Liver (tissue), 9 donors: Measurements from ENCODE around the gene VPS35. TPM values are rescaled to one million over a fixed set of nuclear protein-coding genes. Genes with fewer than 3 reads are reported as not detected.

Source experiments
- DNase-seq: peaks from one replicate; pipeline ENCODE4 v3.0.0-alpha.2; 2017; ENCODE audit warnings: low spot score
- H3K27ac ChIP-seq, 2 donors: one replicate each; pipeline ENCODE4 v1.7.0; 2013; ENCODE audit warnings: inconsistent platforms in 2 of 2, low read length in 2 of 2, control low read depth in 1 of 2, low read depth in 1 of 2, mild to moderate bottlenecking in 1 of 2
- H3K27me3 ChIP-seq, 4 donors: one replicate each; pipeline versions ENCODE4 v1.6.1 to v1.7.0; 2013; ENCODE audit warnings: low read length in 3 of 4, inconsistent platforms in 1 of 4, mild to moderate bottlenecking in 1 of 4, moderate library complexity in 1 of 4; ENCODE audit not compliant: control insufficient read depth in 4 of 4, insufficient read depth in 4 of 4
- H3K36me3 ChIP-seq, 4 donors: one replicate each; pipeline versions ENCODE4 v1.6.1 to v1.7.0; 2013; ENCODE audit warnings: low read length in 3 of 4, mild to moderate bottlenecking in 3 of 4, low read depth in 1 of 4, moderate library complexity in 1 of 4; ENCODE audit not compliant: control insufficient read depth in 4 of 4, insufficient read depth in 3 of 4
- H3K4me1 ChIP-seq, 4 donors: one replicate each; pipeline versions ENCODE4 v1.6.1 to v1.7.0; 2013; ENCODE audit warnings: low read length in 3 of 4, mild to moderate bottlenecking in 3 of 4, moderate library complexity in 1 of 4; ENCODE audit not compliant: control insufficient read depth in 4 of 4, insufficient read depth in 4 of 4
- H3K4me3 ChIP-seq, 3 donors: one replicate each; pipeline versions ENCODE4 v1.6.1 to v1.7.0; 2013; ENCODE audit warnings: low read length in 3 of 3, control low read depth in 1 of 3, low read depth in 1 of 3, mild to moderate bottlenecking in 1 of 3
- H3K9ac ChIP-seq, 2 donors: one replicate each; pipeline ENCODE4 v1.7.0; 2013; ENCODE audit warnings: low read length in 2 of 2, mild to moderate bottlenecking in 2 of 2, moderate library complexity in 2 of 2, control low read depth in 1 of 2, low read depth in 1 of 2
- H3K9me3 ChIP-seq, 4 donors: one replicate each; pipeline versions ENCODE4 v1.6.1 to v1.7.0; 2013; ENCODE audit warnings: low read length in 3 of 4; ENCODE audit not compliant: control insufficient read depth in 4 of 4
- EGR1 ChIP-seq, 2 donors: IDR thresholded peaks; 2 replicates each; pipeline ENCODE4 v1.6.1; 2016 to 2018; ENCODE audit warnings: antibody characterized with exemption in 2 of 2, low read depth in 2 of 2
- FOXA1 ChIP-seq: IDR thresholded peaks from 2 replicates; pipeline ENCODE4 v1.6.1; 2016; ENCODE audit warnings: antibody characterized with exemption
- GABPA ChIP-seq, 2 donors: IDR thresholded peaks in 1 of 2; conservative IDR thresholded peaks in 1 of 2; 2 replicates each; pipeline ENCODE4 v1.6.1; 2016; ENCODE audit warnings: antibody characterized with exemption in 2 of 2, mild to moderate bottlenecking in 1 of 2, moderate library complexity in 1 of 2
- HNF4A ChIP-seq, 2 donors: conservative IDR thresholded peaks; 2 replicates each; pipeline ENCODE4 v1.6.1; 2016; ENCODE audit warnings: antibody characterized with exemption in 2 of 2, mild to moderate bottlenecking in 2 of 2
- HNF4G ChIP-seq: IDR thresholded peaks from 2 replicates; pipeline ENCODE4 v1.6.1; 2016; ENCODE audit warnings: antibody characterized with exemption
- NR2F2 ChIP-seq: IDR thresholded peaks from 2 replicates; pipeline ENCODE4 v1.6.1; 2016; ENCODE audit warnings: antibody characterized with exemption
- RAD21 ChIP-seq, 2 donors: IDR thresholded peaks; 2 replicates each; pipeline ENCODE4 v1.6.1; 2016; ENCODE audit warnings: antibody characterized with exemption in 2 of 2, mild to moderate bottlenecking in 2 of 2
- RXRA ChIP-seq, 2 donors: IDR thresholded peaks; 2 replicates each; pipeline ENCODE4 v1.6.1; 2017 to 2018; ENCODE audit warnings: antibody characterized with exemption in 2 of 2, mild to moderate bottlenecking in 1 of 2
- SP1 ChIP-seq: IDR thresholded peaks from 2 replicates; pipeline ENCODE4 v1.6.1; 2018; ENCODE audit warnings: antibody characterized with exemption, mild to moderate bottlenecking
- TAF1 ChIP-seq: conservative IDR thresholded peaks from 2 replicates; pipeline ENCODE4 v1.6.1; 2016; ENCODE audit warnings: antibody characterized with exemption, mild to moderate bottlenecking
- WGBS: extraction: QIAGEN DNeasy Blood & Tissue Kit; methylation state at CpG from one replicate; pipeline ENCODE4 v1.1.7; 2013; 5-methylcytosine and 5-hydroxymethylcytosine counted together
- polyA plus RNA-seq, 2 donors: library from polyadenylated mRNA; stranded (reverse) in 1 of 2; unstranded in 1 of 2; fragments of 200-250 nt in 1 of 2; fragments of >200 nt in 1 of 2; fragmentation: Nextera tagmentation in 1 of 2; extraction: Ambion mirVana in 1 of 2; gene quantifications; one replicate each; pipeline versions ENCODE4 v1.2.1 to v1.2.3, GENCODE V29; 2013 to 2015
- total RNA-seq, 2 donors: library from RNA; depleted of rRNA; stranded (reverse); fragments of >200 nt; gene quantifications; one replicate each; pipeline ENCODE4 v1.2.3, GENCODE V29; 2014
- TF ChIP-seq, protein P1 (sequence below): IDR thresholded peaks from 2 replicates; pipeline ENCODE4 v1.6.1; 2016; ENCODE audit warnings: antibody characterized with exemption
- TF ChIP-seq, protein P2 (sequence below): fragments of 150-350 bp; IDR thresholded peaks from 2 replicates; pipeline ENCODE4 v1.5.1; 2017; ENCODE audit warnings: improper control_type of control experiment, low read depth, low read length; ENCODE audit not compliant: missing input control
- TF ChIP-seq, protein P3 (sequence below): IDR thresholded peaks from 2 replicates; pipeline ENCODE4 v1.6.1; 2016; ENCODE audit warnings: antibody characterized with exemption
- TF ChIP-seq, protein P4 (sequence below): IDR thresholded peaks from 2 replicates; pipeline ENCODE4 v1.6.1; 2016; ENCODE audit warnings: antibody characterized with exemption, mild to moderate bottlenecking
- donor health status: healthy.
- donor health status: healthy.
- donor health status: healthy.
- donor health status: healthy.
- donor health status: healthy.

VPS35 gene
- total and polyA plus RNA-seq, 4 donors, result 10.5 to 52.7 (median 23.6) TPM

DNA sequence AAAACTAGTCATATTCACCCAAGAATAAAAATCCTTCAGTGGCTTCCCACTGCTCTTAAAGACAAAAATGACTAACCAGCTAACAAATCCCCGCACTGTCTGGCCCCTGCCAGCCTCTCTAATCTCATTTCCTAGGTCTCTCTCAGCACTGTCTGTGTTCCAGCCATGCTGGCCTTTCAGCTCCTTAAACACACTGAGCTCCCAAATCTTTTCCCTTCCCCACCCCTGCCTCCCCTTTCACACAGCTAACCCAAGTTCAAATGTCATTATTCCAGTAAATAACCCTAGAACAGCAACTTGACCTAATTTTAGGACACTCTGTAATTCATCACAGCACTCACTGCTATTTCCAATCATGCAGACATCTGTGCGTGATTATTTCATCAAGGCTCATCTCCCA, 75.6 kb downstream of the VPS35 start (continued):
- TF ChIP-seq FOXA1 (no peak), RAD21 (IDR thresholded peaks at IDR 0.05) (no peak), HNF4G (no peak), SP1 (no peak)
- TF ChIP-seq, protein P1, sequence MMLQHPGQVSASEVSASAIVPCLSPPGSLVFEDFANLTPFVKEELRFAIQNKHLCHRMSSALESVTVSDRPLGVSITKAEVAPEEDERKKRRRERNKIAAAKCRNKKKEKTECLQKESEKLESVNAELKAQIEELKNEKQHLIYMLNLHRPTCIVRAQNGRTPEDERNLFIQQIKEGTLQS, result no peak

DNA sequence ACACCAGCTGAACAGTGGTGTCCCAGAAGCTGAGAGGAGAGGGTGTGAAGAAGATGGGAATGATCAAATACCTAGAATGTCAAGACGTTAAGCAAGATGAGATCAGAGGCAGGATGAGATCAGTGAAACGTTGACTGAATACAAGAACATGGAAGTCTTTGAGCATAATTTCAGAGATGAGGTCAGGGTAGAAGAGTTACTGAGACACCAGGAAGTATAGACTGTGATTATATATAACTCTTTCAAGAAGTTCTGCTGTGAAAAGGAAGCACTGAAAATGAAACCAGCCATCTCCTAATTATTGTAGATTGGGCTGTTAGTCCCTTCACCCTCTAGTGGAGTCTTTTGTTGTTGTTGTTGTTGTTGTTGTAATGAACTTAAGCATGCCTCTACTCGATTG, 76.9 kb downstream of the VPS35 start:
- 66% methylated on average over 3 of the region's 3 CpGs for WGBS
- Histone ChIP-seq H3K4me3 (no peak overlapping the region), H3K9ac (no peak overlapping the region), H3K4me1 (no peaks in the 10 kb centered on the region), H3K9me3 (no peaks in the 10 kb centered on the region), H3K27me3 (no peaks in the 10 kb centered on the region), H3K36me3 (no peaks in the 10 kb centered on the region), H3K27ac (no peak overlapping the region)
- DNase-seq, result no peak
- TF ChIP-seq HNF4G, result no peak
- TF ChIP-seq GABPA (IDR thresholded peaks at IDR 0.05 in 1 of 2, conservative IDR thresholded peaks at IDR 0.05 in 1 of 2), result no peak
- TF ChIP-seq NR2F2, result no peak
- TF ChIP-seq EGR1 (IDR thresholded peaks at IDR 0.05; ENCODE audit: low read depth in 2 of 2), result no peak
- TF ChIP-seq RXRA (IDR thresholded peaks at IDR 0.05), result no peak
- TF ChIP-seq RAD21 (IDR thresholded peaks at IDR 0.05), result no peak
- TF ChIP-seq, protein P2, sequence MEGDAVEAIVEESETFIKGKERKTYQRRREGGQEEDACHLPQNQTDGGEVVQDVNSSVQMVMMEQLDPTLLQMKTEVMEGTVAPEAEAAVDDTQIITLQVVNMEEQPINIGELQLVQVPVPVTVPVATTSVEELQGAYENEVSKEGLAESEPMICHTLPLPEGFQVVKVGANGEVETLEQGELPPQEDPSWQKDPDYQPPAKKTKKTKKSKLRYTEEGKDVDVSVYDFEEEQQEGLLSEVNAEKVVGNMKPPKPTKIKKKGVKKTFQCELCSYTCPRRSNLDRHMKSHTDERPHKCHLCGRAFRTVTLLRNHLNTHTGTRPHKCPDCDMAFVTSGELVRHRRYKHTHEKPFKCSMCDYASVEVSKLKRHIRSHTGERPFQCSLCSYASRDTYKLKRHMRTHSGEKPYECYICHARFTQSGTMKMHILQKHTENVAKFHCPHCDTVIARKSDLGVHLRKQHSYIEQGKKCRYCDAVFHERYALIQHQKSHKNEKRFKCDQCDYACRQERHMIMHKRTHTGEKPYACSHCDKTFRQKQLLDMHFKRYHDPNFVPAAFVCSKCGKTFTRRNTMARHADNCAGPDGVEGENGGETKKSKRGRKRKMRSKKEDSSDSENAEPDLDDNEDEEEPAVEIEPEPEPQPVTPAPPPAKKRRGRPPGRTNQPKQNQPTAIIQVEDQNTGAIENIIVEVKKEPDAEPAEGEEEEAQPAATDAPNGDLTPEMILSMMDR, result no peak
- TF ChIP-seq, protein P3, sequence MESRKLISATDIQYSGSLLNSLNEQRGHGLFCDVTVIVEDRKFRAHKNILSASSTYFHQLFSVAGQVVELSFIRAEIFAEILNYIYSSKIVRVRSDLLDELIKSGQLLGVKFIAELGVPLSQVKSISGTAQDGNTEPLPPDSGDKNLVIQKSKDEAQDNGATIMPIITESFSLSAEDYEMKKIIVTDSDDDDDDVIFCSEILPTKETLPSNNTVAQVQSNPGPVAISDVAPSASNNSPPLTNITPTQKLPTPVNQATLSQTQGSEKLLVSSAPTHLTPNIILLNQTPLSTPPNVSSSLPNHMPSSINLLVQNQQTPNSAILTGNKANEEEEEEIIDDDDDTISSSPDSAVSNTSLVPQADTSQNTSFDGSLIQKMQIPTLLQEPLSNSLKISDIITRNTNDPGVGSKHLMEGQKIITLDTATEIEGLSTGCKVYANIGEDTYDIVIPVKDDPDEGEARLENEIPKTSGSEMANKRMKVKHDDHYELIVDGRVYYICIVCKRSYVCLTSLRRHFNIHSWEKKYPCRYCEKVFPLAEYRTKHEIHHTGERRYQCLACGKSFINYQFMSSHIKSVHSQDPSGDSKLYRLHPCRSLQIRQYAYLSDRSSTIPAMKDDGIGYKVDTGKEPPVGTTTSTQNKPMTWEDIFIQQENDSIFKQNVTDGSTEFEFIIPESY, result no peak
- TF ChIP-seq, protein P4, sequence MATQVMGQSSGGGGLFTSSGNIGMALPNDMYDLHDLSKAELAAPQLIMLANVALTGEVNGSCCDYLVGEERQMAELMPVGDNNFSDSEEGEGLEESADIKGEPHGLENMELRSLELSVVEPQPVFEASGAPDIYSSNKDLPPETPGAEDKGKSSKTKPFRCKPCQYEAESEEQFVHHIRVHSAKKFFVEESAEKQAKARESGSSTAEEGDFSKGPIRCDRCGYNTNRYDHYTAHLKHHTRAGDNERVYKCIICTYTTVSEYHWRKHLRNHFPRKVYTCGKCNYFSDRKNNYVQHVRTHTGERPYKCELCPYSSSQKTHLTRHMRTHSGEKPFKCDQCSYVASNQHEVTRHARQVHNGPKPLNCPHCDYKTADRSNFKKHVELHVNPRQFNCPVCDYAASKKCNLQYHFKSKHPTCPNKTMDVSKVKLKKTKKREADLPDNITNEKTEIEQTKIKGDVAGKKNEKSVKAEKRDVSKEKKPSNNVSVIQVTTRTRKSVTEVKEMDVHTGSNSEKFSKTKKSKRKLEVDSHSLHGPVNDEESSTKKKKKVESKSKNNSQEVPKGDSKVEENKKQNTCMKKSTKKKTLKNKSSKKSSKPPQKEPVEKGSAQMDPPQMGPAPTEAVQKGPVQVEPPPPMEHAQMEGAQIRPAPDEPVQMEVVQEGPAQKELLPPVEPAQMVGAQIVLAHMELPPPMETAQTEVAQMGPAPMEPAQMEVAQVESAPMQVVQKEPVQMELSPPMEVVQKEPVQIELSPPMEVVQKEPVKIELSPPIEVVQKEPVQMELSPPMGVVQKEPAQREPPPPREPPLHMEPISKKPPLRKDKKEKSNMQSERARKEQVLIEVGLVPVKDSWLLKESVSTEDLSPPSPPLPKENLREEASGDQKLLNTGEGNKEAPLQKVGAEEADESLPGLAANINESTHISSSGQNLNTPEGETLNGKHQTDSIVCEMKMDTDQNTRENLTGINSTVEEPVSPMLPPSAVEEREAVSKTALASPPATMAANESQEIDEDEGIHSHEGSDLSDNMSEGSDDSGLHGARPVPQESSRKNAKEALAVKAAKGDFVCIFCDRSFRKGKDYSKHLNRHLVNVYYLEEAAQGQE, result no peak
- no peak for TF ChIP-seq TAF1
- no peak for TF ChIP-seq HNF4A (conservative IDR thresholded peaks at IDR 0.05)
- TF ChIP-seq, protein P1, result no peak
